GM21381 (cell line): Measurements from ENCODE around the gene TTLL10.
"Not testable (repeated sequence)": the region's sequence is repeated elsewhere in the genome, so short reads cannot be mapped to it uniquely, and the experiment has no call there.

ENCODE experiments used
- ATAC-seq: cut with Tn5 transposase; IDR thresholded peaks from one replicate; pipeline ENCODE4 v1.9.1; 2021; ENCODE audit warnings: mild to moderate bottlenecking, moderate library complexity; ENCODE audit not compliant: unreplicated experiment

TTLL10 gene

GRCh38 chr1:1183833-1184775, 10.4 kb downstream of the TTLL10 start:
- no peak for ATAC-seq

- no peak for ATAC-seq
These were observed 11.6 kb downstream of the TTLL10 start for GRCh38 chr1:1185101-1185765.

GRCh38 chr1:1187938-1188337, 14.3 kb downstream of the TTLL10 start:
- ATAC-seq: no peak

GRCh38 chr1:1189111-1189510, 15.4 kb downstream of the TTLL10 start:
- no peak for ATAC-seq

- no peak for ATAC-seq
These were observed 18.1 kb downstream of the TTLL10 start for GRCh38 chr1:1191734-1192133.

GRCh38 chr1:1194723-1195122, 21.0 kb downstream of the TTLL10 start:
- ATAC-seq: no peak

GRCh38 chr1:1195726-1196125, 22.0 kb downstream of the TTLL10 start:
- not testable (repeated sequence) for ATAC-seq

GRCh38 chr1:1196431-1197187, 22.9 kb downstream of the TTLL10 start:
- no peak for ATAC-seq

GRCh38 chr1:1197188-1197500, 23.5 kb downstream of the TTLL10 start:
- ATAC-seq: no peak

- no peak for ATAC-seq
These were observed 24.1 kb downstream of the TTLL10 start for GRCh38 chr1:1197551-1198422.

- no peak for ATAC-seq
These were observed 24.9 kb downstream of the TTLL10 start for GRCh38 chr1:1198423-1199140.

GRCh38 chr1:1199141-1199960, 25.7 kb downstream of the TTLL10 start:
- no peak for ATAC-seq

GRCh38 chr1:1199961-1200875, 26.5 kb downstream of the TTLL10 start:
- ATAC-seq: no peak

- no peak for ATAC-seq
These were observed 27.5 kb downstream of the TTLL10 start for GRCh38 chr1:1200876-1201810.

GRCh38 chr1:1202831-1203560, 29.3 kb downstream of the TTLL10 start:
- no peak for ATAC-seq
